ENCODE measurements around the gene PML.

Gene PML

GRCh38 chr15:73994413-73994883 is at the start of gene PML:
Gene PML (plus strand): TSS chr15:73994716. CDS start chr15:73994813, 97 bp downstream.
- peak; percentile 81 for DNase-seq

- DNase-seq, result no peak
Observed at GRCh38 chr15:73945130-73945508, 49.4 kb upstream of the PML start.

- DNase-seq, result no peak
Observed at GRCh38 chr15:73946046-73946721, 48.3 kb upstream of the PML start.

- DNase-seq, result no peak
Observed at GRCh38 chr15:73946795-73947370, 47.6 kb upstream of the PML start.

GRCh38 chr15:73947651-73948050 is 46.9 kb upstream of the PML start:
- DNase-seq, result no peak

GRCh38 chr15:73948396-73948795 is 46.1 kb upstream of the PML start:
- no peak for DNase-seq

GRCh38 chr15:73948982-73949381 is 45.5 kb upstream of the PML start:
- DNase-seq, result no peak

- DNase-seq, result no peak
Observed at GRCh38 chr15:73949496-73949895, 45.0 kb upstream of the PML start.

GRCh38 chr15:73950479-73950830 is 44.1 kb upstream of the PML start:
- no peak for DNase-seq

GRCh38 chr15:73950831-73951561 is 43.5 kb upstream of the PML start:
- DNase-seq, result no peak

GRCh38 chr15:73951601-73952000 is 42.9 kb upstream of the PML start:
- no peak for DNase-seq

GRCh38 chr15:73952171-73952912 is 42.2 kb upstream of the PML start:
- no peak for DNase-seq

- no peak for DNase-seq
Observed at GRCh38 chr15:73952913-73953750, 41.4 kb upstream of the PML start.

- DNase-seq, result no peak
Observed at GRCh38 chr15:73954188-73955145, 40.0 kb upstream of the PML start.

GRCh38 chr15:73955326-73955725 is 39.2 kb upstream of the PML start:
- DNase-seq, result no peak

- DNase-seq, result no peak
Observed at GRCh38 chr15:73955861-73956742, 38.4 kb upstream of the PML start.

- DNase-seq, result no peak
Observed at GRCh38 chr15:73956743-73957135, 37.8 kb upstream of the PML start.

GRCh38 chr15:73957276-73957675 is 37.2 kb upstream of the PML start:
- DNase-seq, result no peak

- DNase-seq, result no peak
Observed at GRCh38 chr15:73957785-73958184, 36.7 kb upstream of the PML start.

GRCh38 chr15:73959012-73959581 is 35.4 kb upstream of the PML start:
- no peak for DNase-seq
